Activated naive CD4-positive, alpha-beta T cell treated with anti-CD3 and anti-CD28 coated beads, Interleukin-2, amount 50 U/mL, for 16 hours (primary cell): ENCODE data around the gene UVRAG.

ENCODE experiments used
- DNase-seq: peaks from one replicate; pipeline ENCODE4 v3.0.0-alpha.2; 2020

UVRAG gene

DNA sequence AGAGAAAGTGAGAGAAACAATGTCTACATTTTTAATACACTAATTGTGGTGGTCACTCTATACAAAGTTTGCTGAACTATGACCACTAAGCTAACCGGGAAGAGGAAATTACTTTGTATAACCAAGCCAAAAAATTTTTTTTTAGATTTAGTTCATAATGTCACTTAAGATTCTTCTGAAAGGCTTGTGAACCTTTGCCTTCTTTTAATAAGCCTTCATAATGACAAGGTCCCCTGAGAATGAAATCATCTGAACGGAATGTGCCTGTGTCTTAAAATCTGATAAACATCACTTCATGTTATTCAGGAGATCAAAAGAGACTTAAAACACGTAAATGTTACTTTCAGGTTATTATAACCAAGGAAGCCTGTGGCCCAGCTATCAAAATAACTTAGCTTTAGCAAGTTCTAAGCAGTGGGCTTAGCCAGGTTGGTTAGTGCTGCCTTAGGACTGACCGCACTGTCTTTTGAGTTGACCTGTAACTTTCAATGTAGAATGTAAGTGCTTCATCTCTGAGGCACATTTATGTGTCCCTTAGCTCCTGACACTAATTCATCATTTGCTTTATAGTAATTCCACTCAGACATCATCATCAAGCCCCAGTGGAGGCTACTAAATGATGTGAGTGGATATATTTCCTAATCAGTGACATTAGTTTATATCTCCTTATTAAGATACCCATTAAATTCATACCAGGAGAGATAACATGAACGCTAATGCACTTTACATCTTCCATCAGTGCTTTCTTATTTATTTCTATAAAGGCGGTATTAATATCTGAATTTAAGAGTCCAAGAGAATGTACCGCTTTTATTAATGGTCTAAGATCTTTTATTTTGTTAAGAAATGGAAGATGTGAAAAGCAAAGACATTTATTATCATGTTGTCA is 268.8 kb downstream of the UVRAG start:
- DNase-seq = no peak

DNA sequence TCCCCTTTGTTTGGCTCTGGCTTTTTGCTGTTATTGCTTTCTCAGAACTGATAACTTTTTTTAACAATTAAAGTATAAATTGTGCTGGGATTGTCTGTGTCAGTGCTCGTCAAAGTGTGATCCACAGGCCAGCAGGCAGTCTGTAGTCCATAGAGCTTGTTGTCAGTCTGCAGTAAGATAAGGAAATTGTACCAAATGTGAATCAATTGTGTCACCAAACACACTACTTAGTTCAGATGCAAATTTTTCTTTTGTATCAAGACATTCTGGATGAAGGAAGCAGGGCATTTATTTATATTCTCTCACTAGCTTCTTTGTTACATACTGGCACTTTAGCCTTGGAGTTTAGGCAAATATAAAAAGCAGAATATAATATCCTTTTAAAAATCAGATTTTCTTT is 270.3 kb downstream of the UVRAG start:
- DNase-seq = no peak

DNA sequence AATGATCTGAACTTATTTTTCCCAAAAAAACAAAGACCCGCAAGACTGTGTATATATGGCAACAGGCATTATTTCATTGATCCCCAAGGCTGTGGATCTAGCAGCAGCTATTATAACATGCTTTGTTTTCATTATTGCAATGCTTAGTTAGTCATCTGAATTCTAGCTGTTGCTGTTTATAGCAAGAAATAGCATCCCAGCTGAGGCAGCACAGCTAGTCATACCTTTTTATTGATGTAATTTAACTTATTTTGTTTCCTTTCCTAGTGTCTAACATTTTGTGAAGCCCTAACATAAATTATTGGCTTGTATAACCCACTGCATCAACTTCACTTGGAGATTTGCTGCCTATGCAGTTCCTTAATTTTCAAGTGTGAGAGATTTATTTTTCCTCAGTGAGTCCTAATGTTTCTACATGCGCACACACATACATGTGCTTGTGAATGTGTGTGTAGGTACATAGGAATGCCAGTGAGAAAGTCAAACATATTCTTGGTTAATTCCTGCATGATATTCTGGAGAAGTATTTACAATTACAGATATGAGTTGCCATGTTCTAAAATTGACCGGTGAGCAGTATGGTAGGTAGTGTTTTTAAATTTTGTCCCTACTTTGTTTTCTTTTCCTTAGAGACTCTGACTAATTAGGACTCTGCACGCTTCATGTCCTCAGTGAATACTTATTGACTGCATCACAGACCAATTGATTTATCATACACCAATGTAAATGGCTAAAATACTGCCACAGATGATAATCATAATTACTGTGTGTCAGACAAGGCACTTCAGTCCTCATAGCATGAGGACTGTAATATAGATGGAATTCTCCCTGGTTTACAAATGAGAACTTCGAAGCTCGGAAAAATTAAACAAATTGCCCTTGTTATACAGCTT is 272.0 kb downstream of the UVRAG start:
- no peak for DNase-seq

DNA sequence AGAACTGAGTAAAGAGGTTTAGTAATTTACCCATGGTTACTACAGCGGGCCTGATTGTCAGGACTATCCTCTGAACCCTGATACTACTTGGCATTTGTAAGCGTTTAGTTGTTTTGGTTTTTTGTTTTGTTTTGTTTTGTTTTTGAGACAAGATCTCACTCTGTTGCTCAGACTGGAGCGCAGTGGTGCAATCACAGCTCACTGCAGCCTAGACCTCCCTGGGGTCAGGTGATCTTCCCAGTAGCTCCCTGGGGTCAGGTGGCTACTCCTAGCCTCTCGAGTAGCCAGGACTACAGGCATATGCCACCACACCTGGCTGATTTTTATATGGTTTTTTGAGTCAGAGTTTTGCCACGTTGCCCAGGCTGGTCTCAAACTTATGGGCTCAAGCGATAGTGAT is 272.7 kb downstream of the UVRAG start:
- no peak for DNase-seq

DNA sequence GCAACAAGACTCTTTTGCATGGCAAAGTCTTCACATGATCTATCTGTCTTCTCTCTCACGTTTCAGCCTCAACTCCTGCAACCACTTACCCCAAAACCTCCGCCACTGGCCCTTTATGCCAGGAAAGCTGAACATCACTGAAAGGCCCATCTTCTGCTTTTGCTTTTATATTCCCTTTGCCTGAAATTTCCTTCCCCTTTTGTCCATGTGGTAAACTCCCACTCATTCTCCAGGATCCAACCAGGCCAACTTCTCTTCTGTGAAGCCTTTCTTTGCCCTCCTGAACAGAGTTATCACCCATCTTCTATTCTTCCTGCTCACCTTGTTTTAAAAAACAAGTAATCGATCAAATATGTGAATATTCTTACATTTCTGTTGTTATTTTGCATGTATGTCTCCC is 273.5 kb downstream of the UVRAG start:
- DNase-seq = no peak

DNA sequence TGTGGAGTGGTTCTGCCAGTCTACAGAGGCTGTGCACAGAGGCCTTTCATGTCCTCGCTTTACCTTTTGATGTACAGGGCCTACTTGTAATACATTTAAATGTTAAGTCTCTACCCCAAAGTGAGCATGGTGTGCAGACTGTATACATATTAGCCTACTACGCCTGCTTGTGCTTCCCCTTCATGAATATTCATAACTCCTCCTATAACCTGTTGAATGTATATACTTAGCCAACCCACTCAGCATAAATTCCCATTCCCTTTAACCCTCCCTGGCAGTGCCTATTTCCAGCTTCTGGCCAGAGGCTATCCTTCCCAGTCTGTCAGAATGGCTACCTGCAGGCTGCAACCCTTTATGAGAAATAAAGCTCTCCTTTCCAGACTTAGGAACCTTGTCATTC is 275.2 kb downstream of the UVRAG start:
- DNase-seq = no peak

DNA sequence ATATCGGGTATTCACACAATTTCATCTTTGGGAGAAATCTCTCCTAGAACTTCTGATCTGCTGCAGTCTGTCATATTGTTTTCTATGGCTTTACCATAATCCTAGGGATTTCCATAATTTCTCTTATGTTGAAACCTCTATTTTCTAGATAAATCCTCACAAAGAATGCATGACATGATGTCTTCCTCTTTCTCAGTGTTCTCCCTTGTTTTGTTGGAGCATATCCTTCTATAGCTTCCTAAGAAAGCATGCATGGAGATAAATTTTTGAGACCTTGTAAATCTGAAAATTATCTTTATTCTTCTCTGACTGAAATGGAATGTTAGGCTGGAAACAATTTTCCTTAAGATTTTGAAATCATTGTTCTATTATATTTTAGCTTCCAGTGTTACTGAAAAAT is 275.8 kb downstream of the UVRAG start:
- DNase-seq = no peak

DNA sequence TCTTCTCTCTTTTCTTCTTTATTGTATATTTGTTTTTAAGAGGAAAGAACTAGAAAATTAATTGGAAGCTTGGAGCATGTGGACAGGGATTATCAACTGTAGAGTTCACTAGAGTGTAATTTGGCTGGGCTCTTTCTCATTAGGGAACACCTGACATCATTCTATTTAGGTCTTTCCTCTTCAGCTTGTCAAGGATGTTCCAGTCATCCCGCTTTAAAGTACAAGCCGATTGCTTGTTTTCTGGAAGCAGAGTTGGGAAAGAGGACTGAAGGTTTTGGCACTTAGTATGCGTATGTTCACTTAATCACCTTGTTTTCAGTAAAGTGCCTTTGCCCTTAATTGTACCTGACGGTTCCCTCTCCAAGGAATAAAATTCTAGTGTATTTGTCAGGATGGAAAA is 279.7 kb downstream of the UVRAG start:
- DNase-seq = no peak

DNA sequence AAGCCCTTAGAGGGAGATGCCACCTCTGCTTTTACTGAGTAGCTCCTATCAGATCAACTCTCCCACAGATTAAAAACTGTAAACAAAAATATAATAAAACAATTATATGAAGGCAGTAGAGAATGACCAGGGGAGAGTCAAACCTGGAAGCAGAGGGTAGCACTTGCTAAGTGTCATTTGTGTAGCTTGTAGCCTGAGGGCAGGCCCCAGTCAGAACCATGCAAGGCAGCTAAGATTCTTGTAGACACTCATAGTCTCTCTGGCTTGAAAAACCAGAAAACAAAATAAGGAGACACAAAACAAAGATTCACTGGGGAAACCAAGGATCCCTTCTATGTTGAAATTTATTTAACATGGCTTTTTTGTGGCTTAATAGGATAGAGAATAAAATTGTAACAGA is 280.9 kb downstream of the UVRAG start:
- DNase-seq = no peak

DNA sequence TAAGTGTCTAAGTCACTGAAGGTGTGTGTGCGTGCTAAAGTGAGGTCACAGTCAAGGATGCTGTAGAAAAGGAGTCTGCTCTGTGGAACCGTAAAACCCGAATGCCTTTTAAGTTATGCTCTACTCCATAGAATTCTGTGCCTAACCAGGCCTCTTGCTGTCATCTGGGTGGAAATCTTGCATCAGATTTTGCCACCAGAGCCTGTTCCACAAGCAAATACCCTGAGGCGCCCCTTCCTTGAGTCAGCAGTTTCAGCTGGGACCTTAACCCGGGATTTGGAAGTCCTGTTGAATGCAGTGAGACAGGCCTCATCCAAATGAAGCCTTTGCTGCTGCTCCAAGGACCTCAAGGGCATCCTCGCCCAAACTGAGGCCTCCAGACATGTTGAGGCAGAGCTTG is 281.5 kb downstream of the UVRAG start:
- DNase-seq = no peak

DNA sequence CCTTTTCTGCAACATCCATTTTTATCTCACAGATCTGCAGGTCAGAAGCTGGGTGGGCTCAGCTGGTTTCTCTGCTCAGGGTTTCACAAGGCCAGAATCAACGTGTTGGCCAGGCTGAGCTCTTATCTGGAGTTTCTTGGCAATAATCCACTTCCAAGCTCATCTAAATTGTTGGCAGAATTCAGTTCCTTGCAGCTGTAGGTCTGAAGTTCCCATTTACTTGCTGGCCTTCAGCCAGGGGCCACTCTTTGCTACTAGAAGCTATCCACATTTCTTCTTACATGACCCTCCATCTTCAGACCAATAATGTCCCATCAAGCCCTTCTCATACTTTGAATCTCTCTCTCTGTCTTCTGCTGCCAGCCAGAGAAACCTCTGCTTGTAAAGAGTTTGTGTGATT is 287.8 kb downstream of the UVRAG start:
- DNase-seq = no peak

DNA sequence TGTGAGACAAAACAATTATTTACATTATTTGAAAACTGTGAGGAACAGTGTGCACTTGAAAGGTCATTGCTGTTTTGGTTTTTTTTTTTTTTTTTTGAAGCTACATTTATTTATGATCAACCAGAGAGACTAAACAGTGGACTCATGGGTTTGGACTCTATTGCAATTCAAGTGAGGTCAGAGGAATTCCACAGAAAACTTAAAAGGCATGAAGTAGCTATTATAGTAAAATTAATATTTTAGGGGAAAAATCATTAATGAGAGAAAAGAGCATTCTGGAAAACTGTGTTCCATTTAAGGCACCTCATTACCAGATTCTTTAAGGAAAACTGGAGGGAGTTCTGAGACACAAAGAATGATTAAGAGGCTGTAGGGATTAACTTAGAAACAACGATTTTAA is 288.4 kb downstream of the UVRAG start:
- no peak for DNase-seq

DNA sequence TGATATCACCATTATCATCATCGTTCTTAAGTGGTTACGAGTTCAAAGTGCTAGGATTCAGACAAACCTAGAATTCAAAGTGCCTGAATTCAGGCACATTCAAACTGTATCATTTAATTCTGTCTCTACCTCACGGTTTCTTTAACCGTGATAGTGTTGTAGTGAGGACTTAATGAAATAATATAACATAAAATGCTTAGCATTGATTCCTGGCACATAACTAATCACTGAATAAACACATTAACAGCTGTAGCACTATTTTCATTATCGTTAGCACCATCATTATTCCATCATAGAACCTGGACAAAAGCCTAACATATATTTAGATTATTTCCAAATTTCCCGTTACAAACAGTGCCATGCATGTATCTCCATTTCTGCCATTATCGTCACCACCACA is 289.3 kb downstream of the UVRAG start:
- DNase-seq = no peak

DNA sequence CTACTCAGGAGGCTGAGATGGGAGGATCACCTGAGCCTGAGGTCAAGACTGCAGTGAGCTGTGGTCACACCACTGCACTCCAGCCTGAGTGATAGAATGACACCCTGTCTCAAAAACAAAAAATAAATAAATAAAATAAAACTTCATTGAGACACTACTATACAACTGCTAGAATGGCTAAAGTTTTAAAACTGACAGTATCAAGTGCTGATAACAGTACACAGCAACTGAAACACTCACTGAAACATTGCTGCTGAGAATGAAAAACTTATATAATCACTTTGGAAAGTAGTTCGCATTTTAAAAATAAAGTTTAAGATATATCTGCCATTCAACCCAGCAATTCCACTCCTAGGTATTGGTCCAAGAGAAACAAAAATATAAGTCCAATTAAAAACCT is 290.6 kb downstream of the UVRAG start:
- no peak for DNase-seq

DNA sequence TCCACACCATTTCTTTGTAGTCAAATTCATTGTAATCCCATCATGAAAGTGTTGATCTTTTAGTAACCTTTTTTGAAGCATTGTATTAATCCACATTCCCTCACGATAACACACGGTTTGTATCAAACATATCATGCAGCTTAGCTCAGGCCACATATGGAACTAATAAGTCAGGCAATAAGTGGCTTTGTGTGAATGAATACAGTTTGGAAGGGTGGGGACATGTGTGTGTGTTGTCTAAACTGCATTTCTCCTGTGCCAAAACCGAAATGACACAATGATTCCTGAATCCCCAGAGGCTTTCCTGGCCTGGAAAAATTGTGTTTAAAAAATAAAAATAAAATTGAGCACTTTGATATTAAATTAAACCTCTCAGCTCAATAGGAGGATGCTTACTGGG is 293.0 kb downstream of the UVRAG start:
- no peak for DNase-seq

DNA sequence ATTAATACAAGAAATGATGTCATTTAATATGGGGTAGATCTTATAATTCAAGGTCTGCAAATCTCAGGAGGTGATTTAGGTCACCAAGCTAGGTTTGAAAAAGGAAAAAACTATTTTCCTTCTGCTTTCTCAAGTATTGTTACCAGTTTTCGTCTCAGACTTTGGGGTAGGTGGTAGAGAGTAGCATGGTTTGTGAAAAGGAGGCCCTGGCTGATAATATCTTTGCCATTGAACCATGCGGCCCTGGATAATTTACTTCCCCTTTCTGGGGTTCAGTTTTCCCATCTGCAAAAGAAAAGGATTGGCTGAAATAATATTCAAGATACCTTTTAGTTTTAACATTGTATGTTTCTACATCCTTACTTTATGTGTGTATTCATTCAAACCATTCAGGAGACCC is 299.2 kb downstream of the UVRAG start:
- DNase-seq = no peak

DNA sequence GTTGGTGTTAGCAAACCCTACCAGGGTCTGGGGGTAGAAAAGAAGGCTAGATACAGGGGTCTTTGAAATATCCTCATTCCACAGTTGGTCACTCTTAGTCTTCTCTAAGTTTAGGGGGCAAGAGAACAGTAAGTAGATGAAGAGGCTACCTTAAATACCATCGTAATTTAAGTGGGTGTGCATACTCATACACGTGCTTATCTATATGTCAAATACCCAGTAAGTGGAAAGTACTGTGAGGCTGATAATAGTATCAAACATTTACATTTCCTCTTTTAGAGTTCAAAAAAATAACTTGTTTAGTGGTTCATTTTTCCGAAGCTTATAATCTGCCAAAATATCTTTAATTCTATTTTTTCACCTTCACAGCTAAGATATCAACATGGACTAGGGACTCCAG is 300.5 kb downstream of the UVRAG start:
- DNase-seq = no peak

DNA sequence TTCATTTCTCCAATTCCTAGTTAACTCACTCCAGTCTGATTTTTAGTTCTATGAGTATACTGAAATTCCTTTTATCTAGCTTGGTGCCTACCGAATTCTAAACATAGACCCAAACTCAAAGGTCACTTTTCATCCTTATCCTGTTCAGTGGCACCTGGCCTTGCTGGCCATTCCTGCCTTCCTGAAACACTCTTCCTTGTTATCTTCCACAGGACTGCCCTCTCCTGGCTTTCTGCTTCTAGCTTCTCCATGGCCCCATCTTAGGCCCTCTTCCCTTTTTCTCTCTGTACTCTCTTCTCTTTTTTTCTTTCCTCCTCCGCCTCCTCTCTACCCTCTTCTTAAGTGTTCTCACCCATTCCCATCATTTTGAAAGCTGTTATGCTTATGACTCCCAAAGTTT is 304.0 kb downstream of the UVRAG start:
- no peak for DNase-seq

DNA sequence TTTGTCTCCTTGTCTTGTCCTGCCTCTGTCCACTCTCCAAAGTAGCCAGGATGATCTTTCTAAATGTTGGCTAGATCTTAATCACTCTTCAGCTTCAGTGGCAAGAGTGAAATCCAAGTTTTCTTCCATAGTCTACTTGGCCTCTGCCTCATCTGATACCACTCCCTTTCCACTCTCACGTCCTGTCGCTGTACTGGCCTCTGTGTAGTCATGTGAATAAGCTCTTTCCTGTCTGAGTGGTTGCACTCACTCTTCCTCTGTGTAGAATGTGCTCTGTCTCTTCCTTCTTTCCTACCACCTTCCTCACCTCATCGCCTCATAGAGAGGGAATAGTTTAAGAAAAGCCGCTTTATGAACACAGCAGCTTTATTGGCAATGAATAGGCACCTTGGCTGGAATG is 304.8 kb downstream of the UVRAG start:
- DNase-seq = no peak

DNA sequence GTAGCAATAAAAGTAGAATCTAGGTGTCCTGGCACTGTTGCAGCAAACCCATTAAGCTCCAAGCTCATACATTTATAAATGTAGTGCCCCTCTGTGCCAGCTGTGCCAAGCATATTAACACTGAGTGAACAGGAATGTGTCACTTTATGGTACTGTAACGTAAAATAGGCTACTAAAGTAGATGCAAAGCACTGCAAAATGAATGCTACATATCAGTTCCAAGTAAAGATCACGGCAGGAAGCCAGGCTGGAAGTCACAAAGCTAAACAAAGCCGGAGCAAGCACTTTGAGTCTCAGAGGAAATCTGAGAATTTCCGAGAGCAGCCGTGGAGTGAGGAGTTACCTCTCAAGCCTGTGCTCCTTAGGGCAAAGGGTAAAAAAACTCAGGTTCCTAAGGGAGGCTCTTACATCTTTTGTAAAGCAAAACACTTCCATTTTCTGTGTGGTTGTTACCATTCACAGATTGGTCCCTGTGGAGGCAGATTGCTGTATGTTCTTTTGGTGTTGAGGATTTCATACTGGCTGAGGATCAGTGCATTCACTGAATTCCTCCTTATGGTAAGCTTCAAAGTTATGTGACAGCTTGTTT is 305.6 kb downstream of the UVRAG start:
- DNase-seq = no peak

DNA sequence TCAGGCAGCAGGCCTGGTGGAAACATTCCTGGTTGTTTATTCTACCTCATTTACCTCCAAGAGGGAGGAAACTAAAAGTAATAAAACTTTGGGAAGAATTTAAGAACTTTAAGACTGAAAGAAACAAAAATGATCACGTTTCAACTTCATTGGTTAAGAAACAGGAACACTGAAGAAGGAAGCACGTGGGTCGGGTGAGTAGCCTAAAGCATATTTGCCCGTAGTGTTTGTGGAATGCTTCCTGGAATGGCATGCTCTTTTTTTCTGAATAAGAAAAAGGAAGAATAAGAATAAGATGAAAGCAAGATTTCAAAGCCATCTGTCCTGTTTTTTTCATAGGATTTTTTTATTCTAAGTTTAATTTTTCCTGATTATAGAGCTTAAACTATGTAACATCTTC is 308.2 kb downstream of the UVRAG start:
- no peak for DNase-seq

DNA sequence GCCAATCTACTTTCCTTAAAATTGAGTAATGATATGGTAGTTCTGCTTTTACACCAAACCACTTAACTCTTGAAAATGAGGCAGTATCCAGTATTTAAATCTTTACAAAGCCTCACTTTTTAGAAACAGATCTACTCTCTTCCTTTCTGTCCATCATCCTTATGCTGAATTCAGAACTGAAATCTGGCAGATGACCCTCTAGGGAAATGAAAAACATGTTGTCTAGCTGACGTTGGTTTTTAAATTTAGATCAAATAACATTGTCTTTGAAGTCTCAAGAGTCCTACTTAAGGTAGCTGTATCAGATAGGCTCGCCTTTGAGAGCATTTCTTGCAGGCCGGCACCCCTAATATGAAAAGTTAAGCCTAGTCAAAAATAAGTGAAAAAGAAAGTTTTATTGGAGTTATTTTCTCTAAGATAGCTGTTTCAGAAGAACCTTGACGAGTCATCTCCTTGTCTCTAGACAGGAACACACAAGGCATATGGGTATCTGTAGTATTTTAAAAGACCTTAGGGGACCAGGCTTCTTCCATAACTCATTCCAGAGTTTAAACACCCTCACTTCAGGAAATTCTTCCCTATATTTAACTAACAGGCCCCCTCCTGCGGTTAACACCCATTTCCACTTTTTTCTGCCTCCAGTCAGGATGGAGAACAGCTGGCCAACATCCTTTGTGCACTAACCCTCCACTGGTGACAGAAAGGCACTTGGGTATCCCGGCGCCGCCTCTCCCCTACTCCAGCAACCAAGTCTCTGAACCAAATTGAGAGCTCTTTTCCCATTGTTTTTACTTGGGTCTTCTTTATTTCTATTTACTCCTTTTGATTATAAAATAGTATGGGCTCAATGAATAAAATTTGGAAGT is 310.1 kb downstream of the UVRAG start:
- DNase-seq = no peak

DNA sequence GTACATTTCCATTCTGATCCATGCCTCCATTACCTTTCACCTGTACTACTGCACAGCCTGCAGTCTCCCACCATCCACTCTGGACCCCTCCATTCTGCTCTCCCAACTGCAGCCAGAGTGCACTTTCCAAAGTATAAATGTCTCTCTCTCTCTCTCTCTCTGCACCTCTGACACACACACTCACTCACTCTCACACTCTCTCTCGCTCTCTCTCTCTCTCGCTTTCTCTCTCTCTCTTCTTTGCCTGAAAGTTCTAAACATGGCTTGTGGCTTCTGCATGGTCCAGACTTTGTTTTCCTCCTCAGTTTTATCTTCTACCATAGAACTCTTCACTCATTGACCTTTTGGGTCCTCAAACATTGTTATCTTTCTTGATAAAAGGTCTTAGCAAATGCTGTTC is 314.7 kb downstream of the UVRAG start:
- no peak for DNase-seq
